Measurements from ENCODE around the gene RASSF6.

DNA sequence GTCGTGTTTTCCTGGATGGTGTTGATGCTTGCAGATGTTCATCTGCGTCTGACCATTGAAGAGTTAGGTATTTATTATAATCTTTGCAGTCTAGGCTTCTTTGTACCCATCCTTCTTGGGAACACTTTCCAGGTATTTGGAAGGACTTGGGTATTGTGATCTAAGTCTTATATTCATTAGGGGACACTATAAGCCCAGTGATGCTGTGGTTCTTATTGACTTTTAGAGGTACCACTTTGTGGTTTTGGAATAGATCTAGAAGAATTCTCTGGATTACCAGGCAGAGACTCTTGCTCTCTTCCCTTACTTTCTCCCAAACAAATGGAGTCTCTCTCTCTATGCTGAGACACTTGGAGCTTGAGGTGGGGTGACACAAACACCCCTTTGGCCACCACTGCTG, 97.1 kb downstream of the RASSF6 start:
- TF ChIP-seq, protein P1, sequence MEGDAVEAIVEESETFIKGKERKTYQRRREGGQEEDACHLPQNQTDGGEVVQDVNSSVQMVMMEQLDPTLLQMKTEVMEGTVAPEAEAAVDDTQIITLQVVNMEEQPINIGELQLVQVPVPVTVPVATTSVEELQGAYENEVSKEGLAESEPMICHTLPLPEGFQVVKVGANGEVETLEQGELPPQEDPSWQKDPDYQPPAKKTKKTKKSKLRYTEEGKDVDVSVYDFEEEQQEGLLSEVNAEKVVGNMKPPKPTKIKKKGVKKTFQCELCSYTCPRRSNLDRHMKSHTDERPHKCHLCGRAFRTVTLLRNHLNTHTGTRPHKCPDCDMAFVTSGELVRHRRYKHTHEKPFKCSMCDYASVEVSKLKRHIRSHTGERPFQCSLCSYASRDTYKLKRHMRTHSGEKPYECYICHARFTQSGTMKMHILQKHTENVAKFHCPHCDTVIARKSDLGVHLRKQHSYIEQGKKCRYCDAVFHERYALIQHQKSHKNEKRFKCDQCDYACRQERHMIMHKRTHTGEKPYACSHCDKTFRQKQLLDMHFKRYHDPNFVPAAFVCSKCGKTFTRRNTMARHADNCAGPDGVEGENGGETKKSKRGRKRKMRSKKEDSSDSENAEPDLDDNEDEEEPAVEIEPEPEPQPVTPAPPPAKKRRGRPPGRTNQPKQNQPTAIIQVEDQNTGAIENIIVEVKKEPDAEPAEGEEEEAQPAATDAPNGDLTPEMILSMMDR (conservative IDR thresholded peaks at IDR 0.05), result no peak
- TF ChIP-seq ZFX (IDR thresholded peaks at IDR 0.05), result no peak
